ENCODE results near the gene ZNF396.

DNA sequence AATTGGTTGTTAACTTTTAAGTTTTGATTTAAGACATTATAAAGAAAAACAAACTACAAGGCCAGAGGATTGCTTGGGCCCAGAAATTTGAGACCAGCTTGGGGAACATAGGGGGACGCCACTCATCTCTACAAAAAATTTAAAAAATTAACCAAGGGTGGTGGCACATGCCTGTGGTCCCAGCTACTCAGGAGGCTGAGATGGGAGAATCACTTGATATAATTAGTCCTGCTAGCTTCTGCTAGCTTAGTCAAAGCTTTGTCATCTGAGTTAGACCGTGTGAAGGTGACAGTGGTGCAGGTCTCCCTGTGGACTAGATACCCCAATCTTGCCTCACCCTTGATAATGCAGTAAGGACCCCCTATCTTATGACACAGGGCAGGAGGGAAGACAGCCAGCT is 6.0 kb upstream of the ZNF396 start:
- TF ChIP-seq POLR2AphosphoS5 (IDR thresholded peaks at IDR 0.05) (no peak), POLR2A (IDR thresholded peaks at IDR 0.05) (no peak)
- TF ChIP-seq, protein P1, sequence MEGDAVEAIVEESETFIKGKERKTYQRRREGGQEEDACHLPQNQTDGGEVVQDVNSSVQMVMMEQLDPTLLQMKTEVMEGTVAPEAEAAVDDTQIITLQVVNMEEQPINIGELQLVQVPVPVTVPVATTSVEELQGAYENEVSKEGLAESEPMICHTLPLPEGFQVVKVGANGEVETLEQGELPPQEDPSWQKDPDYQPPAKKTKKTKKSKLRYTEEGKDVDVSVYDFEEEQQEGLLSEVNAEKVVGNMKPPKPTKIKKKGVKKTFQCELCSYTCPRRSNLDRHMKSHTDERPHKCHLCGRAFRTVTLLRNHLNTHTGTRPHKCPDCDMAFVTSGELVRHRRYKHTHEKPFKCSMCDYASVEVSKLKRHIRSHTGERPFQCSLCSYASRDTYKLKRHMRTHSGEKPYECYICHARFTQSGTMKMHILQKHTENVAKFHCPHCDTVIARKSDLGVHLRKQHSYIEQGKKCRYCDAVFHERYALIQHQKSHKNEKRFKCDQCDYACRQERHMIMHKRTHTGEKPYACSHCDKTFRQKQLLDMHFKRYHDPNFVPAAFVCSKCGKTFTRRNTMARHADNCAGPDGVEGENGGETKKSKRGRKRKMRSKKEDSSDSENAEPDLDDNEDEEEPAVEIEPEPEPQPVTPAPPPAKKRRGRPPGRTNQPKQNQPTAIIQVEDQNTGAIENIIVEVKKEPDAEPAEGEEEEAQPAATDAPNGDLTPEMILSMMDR (IDR thresholded peaks at IDR 0.05): no peak

All from upper lobe of left lung (tissue), 4 donors.